CD14-positive monocyte (primary cell): ENCODE measurements around the gene LIPT1. TPM values are rescaled to one million over a fixed set of nuclear protein-coding genes. Genes with fewer than 3 reads are reported as not detected.

Experiments
- DNase-seq, 3 donors: peaks; one replicate each; pipeline ENCODE4 v3.0.0-alpha.2; 2011 to 2022
- H2AFZ ChIP-seq: 2 replicates; pipeline ENCODE4 v1.6.0; 2012; ENCODE audit warnings: mild to moderate bottlenecking, low read depth, low read length, inconsistent platforms; ENCODE audit not compliant: insufficient read depth, poor library complexity, severe bottlenecking
- H3K27ac ChIP-seq, 2 donors: 1 replicate in 1 of 2; 2 replicates in 1 of 2; pipeline ENCODE4 v1.5.1; 2012 to 2013; ENCODE audit warnings: low read length in 2 of 2, control low read depth in 1 of 2, inconsistent platforms in 1 of 2, low read depth in 1 of 2, mild to moderate bottlenecking in 1 of 2
- H3K27me3 ChIP-seq, 2 donors: one replicate each; pipeline versions ENCODE4 v1.6.0 to v1.6.1; 2011 to 2013; ENCODE audit warnings: low read length in 2 of 2; ENCODE audit not compliant: control insufficient read depth in 2 of 2, insufficient read depth in 2 of 2
- H3K36me3 ChIP-seq, 2 donors: replicated peaks in 1 of 2; 1 replicate in 1 of 2; 2 replicates in 1 of 2; pipeline versions ENCODE4 v1.5.1 to v1.6.1; 2012 to 2013; ENCODE audit warnings: low read length in 2 of 2, control low read depth in 1 of 2, inconsistent platforms in 1 of 2, mild to moderate bottlenecking in 1 of 2; ENCODE audit not compliant: insufficient read depth in 2 of 2, control insufficient read depth in 1 of 2
- H3K4me1 ChIP-seq, 2 donors: 1 replicate in 1 of 2; 2 replicates in 1 of 2; pipeline versions ENCODE4 v1.5.1 to v1.6.1; 2012 to 2013; ENCODE audit warnings: low read length in 2 of 2, control low read depth in 1 of 2, inconsistent platforms in 1 of 2, mild to moderate bottlenecking in 1 of 2, moderate library complexity in 1 of 2; ENCODE audit not compliant: insufficient read depth in 2 of 2, control insufficient read depth in 1 of 2
- H3K4me2 ChIP-seq: replicated peaks from 2 replicates; pipeline ENCODE3; 2012; ENCODE audit warnings: low read length, moderate library complexity, mild to moderate bottlenecking; ENCODE audit not compliant: poor library complexity, severe bottlenecking; ENCODE audit errors: extremely low read depth
- H3K4me3 ChIP-seq, 3 experiments: fragments of 200-600 bp in 1 of 3; sonication (generic) in 1 of 3; replicated peaks in 1 of 3; 1 replicate in 2 of 3; 2 replicates in 1 of 3; pipeline ENCODE4 v1.5.1; 2011 to 2013; ENCODE audit warnings: low read length in 3 of 3, mild to moderate bottlenecking in 3 of 3, control low read depth in 2 of 3, low read depth in 2 of 3, inconsistent platforms in 1 of 3, moderate library complexity in 1 of 3
- H3K79me2 ChIP-seq: 2 replicates; pipeline ENCODE4 v1.6.0; 2012; ENCODE audit warnings: mild to moderate bottlenecking, control low read depth, inconsistent platforms, low read length, moderate library complexity; ENCODE audit not compliant: insufficient read depth
- H3K9ac ChIP-seq: 2 replicates; pipeline ENCODE4 v1.6.0; 2017; ENCODE audit warnings: low read length, mild to moderate bottlenecking; ENCODE audit not compliant: insufficient read depth, poor library complexity, severe bottlenecking
- H3K9me3 ChIP-seq, 2 donors: replicated peaks in 1 of 2; 1 replicate in 1 of 2; 2 replicates in 1 of 2; pipeline versions ENCODE4 v1.5.1 to v1.6.1; 2012 to 2013; ENCODE audit warnings: low read length in 2 of 2, control low read depth in 1 of 2; ENCODE audit not compliant: control insufficient read depth in 1 of 2, insufficient read depth in 1 of 2
- H4K20me1 ChIP-seq: 2 replicates; pipeline ENCODE4 v1.6.0; 2012; ENCODE audit warnings: mild to moderate bottlenecking, low read length, control low read depth, moderate library complexity; ENCODE audit not compliant: insufficient read depth
- H3K27ac Mint-ChIP-seq, 7 donors: one replicate each; pipeline ENCODE4 v1.8.0; 2020; ENCODE audit warnings: mild to moderate bottlenecking in 7 of 7, mixed read lengths in 7 of 7, moderate library complexity in 6 of 7, inconsistent platforms in 2 of 7
- H3K27me3 Mint-ChIP-seq, 3 donors: one replicate each; pipeline ENCODE4 v1.8.0; 2021 to 2022; ENCODE audit warnings: low read depth in 3 of 3, mild to moderate bottlenecking in 3 of 3, mixed read lengths in 3 of 3, moderate library complexity in 3 of 3, inconsistent platforms in 1 of 3
- H3K36me3 Mint-ChIP-seq, 2 donors: one replicate each; pipeline ENCODE4 v1.8.0; 2020; ENCODE audit warnings: mixed read lengths in 2 of 2, inconsistent platforms in 1 of 2, mild to moderate bottlenecking in 1 of 2
- H3K4me1 Mint-ChIP-seq: one replicate; pipeline ENCODE4 v1.8.0; 2020; ENCODE audit warnings: mild to moderate bottlenecking, mixed read lengths
- H3K4me3 Mint-ChIP-seq, 2 donors: one replicate each; pipeline ENCODE4 v1.8.0; 2020; ENCODE audit warnings: mild to moderate bottlenecking in 2 of 2, mixed read lengths in 2 of 2, moderate library complexity in 1 of 2
- H3K9me3 Mint-ChIP-seq, 7 donors: one replicate each; pipeline ENCODE4 v1.8.0; 2020 to 2022; ENCODE audit warnings: mixed read lengths in 7 of 7, mild to moderate bottlenecking in 6 of 7, moderate library complexity in 6 of 7, inconsistent platforms in 2 of 7
- CTCF ChIP-seq: fragments of 200-600 bp; IDR thresholded peaks from one replicate; pipeline ENCODE4 v1.8.0; 2022; ENCODE audit warnings: antibody characterized with exemption, mild to moderate bottlenecking
- WGBS: methylation state at CpG from one replicate; pipeline ENCODE4 v1.1.5; 2013; ENCODE audit warnings: missing lambda C conversion rate; ENCODE audit not compliant: insufficient coverage; 5-methylcytosine and 5-hydroxymethylcytosine counted together
- intact Hi-C, 2 donors: fragments of 100-400 bp; cut with micrococcal nuclease; formaldehyde crosslinking; loops; one replicate each; pipeline versions ENCODE4 v1.15.0 to v1.15.1; 2023
- polyA plus RNA-seq, 3 donors: library from polyadenylated mRNA; depleted of rRNA in 1 of 3; unstranded in 2 of 3; stranded (reverse) in 1 of 3; fragments of 300-500 nt in 2 of 3; fragments of >200 nt in 1 of 3; fragmentation: Illumina TruSeq in 2 of 3; gene quantifications; 1 replicate in 2 of 3; 2 replicates in 1 of 3; pipeline ENCODE4 v1.2.3, GENCODE V29; 2012 to 2021

The LIPT1 gene
- polyA plus RNA-seq, 3 donors, result 6.1 to 8.2 (median 7.5) TPM

- Mint-ChIP-seq H3K9me3 (peaks cover 0 to 1% (median 0%) of the 10 kb centered on the region in 7 donors), H3K36me3 (peaks cover 31 to 40% of the 10 kb centered on the region in 2 donors), H3K27me3 (no peaks in the 10 kb centered on the region), H3K27ac (peak overlapping the region in 2 of 7 donors; percentile 15 to 17), H3K4me1 (peaks cover 9% of the 10 kb centered on the region), H3K4me3 (no peak overlapping the region)
- no peak overlapping the region for H3K4me3 ChIP-seq
- H3K4me1 ChIP-seq, result no peaks in the 10 kb centered on the region
- H3K27ac ChIP-seq, result no peak overlapping the region
- intact Hi-C loops, result no loop called here
- 100% methylated on average over 1 of the region's 6 CpGs for WGBS
- no peaks in the 10 kb centered on the region for H3K9me3 ChIP-seq
- no peak for TF ChIP-seq CTCF
- no peak overlapping the region for H2AFZ ChIP-seq
- H4K20me1 ChIP-seq, result no peaks in the 10 kb centered on the region
- peaks cover 37 to 49% of the 10 kb centered on the region in 2 donors for H3K36me3 ChIP-seq
- H3K4me2 ChIP-seq, result no peak overlapping the region
- H3K27me3 ChIP-seq, result no peaks in the 10 kb centered on the region
- DNase-seq, result no peak
- no peak overlapping the region for H3K9ac ChIP-seq
- no peaks in the 10 kb centered on the region for H3K79me2 ChIP-seq
Measured at GRCh38 chr2:99198103-99198841, 43.5 kb downstream of the LIPT1 start.

GRCh38 chr2:99200076-99200800 is 45.5 kb downstream of the LIPT1 start:
- Histone ChIP-seq H3K9ac (no peak overlapping the region), H4K20me1 (no peaks in the 10 kb centered on the region), H2AFZ (no peak overlapping the region), H3K79me2 (no peaks in the 10 kb centered on the region), H3K4me1 (no peaks in the 10 kb centered on the region), H3K36me3 (peaks cover 28 to 34% of the 10 kb centered on the region in 2 donors), H3K9me3 (peaks cover 2 to 3% of the 10 kb centered on the region in 2 donors), H3K4me3 (no peak overlapping the region), H3K4me2 (no peak overlapping the region), H3K27ac (no peak overlapping the region), H3K27me3 (no peaks in the 10 kb centered on the region)
- Mint-ChIP-seq H3K4me1 (peaks cover 9% of the 10 kb centered on the region), H3K4me3 (no peak overlapping the region), H3K27me3 (no peaks in the 10 kb centered on the region), H3K9me3 (peaks cover 0 to 8% (median 7%) of the 10 kb centered on the region in 7 donors), H3K27ac (peak overlapping the region in 3 of 7 donors; percentile 33 to 54 (median 35)), H3K36me3 (peaks cover 26 to 31% of the 10 kb centered on the region in 2 donors)
- intact Hi-C loops, result no loop called here
- no peak for DNase-seq
- no peak for TF ChIP-seq CTCF
- 80% methylated on average over 2 of the region's 7 CpGs for WGBS
